Measurements from ENCODE around the gene PLEKHJ1. TPM values are rescaled to one million over a fixed set of nuclear protein-coding genes. Genes with fewer than 3 reads are reported as not detected.

The PLEKHJ1 gene
- total and polyA plus RNA-seq, 5 donors, result 39.9 to 65.2 (median 46.3) TPM

DNA sequence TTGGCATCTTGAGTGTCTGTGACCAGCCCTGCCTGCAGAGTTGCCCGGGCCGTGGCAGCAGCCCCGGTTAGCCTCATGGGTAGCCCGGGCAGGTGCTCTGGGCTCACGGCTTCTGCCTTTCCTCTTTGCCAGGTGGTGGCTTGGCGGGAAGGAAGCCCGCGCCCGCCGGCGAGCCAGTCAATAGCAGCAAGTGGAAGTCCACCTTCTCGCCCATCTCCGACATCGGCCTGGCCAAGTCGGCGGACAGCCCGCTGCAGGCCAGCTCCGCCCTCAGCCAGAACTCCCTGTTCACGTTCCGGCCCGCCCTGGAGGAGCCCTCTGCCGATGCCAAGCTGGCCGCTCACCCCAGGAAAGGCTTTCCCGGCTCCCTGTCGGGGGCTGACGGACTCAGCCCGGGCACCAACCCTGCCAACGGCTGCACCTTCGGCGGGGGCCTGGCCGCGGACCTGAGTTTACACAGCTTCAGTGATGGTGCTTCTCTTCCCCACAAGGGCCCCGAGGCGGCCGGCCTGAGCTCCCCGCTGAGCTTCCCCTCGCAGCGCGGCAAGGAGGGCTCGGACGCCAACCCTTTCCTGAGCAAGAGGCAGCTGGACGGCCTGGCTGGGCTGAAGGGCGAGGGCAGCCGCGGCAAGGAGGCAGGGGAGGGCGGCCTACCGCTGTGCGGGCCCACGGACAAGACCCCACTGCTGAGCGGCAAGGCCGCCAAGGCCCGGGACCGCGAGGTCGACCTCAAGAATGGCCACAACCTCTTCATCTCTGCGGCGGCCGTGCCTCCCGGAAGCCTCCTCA lies 9.9 kb downstream of the PLEKHJ1 start:
- H3K9me3 ChIP-seq (ENCODE audit: control insufficient read depth, low read length), result no peaks in the 10 kb centered on the region
- intact Hi-C loops (cut with DNase I), result loop anchor here in 1 of 4 donors (10.0 kb wide), 1 partner anchor 71 kb away; the partner anchor contains the start of gene AP3D1
- WGBS, result 93% methylated on average over 59 of the region's 59 CpGs
- ATAC-seq, result no peak
- H3K27me3 ChIP-seq (ENCODE audit: control insufficient read depth, insufficient read depth), result no peaks in the 10 kb centered on the region
- H3K4me1 ChIP-seq (ENCODE audit: control insufficient read depth, insufficient read depth, low read length), result no peaks in the 10 kb centered on the region
- no peak for DNase-seq
- H3K27ac ChIP-seq (ENCODE audit: low read length), result no peak overlapping the region
- no peak overlapping the region for H3K4me3 ChIP-seq (ENCODE audit: low read length)

- Histone ChIP-seq H3K4me3 (ENCODE audit: low read length) (no peak overlapping the region), H3K9me3 (ENCODE audit: control insufficient read depth, low read length) (no peaks in the 10 kb centered on the region), H3K27ac (ENCODE audit: low read length) (no peak overlapping the region), H3K27me3 (ENCODE audit: control insufficient read depth, insufficient read depth) (no peaks in the 10 kb centered on the region), H3K4me1 (ENCODE audit: control insufficient read depth, insufficient read depth, low read length) (no peaks in the 10 kb centered on the region)
- DNase-seq (no peak), ATAC-seq (no peak)
- WGBS, result 94% methylated on average over 32 of the region's 32 CpGs
- intact Hi-C loops (cut with DNase I), result loop anchor here in 1 of 4 donors (10.0 kb wide), 1 partner anchor 71 kb away; the partner anchor contains the start of gene AP3D1
Observed at GRCh38 chr19:2225415-2226050, 10.6 kb downstream of the PLEKHJ1 start.

GRCh38 chr19:2224754-2225349 lies 11.3 kb downstream of the PLEKHJ1 start:
- Histone ChIP-seq H3K27me3 (ENCODE audit: control insufficient read depth, insufficient read depth) (no peaks in the 10 kb centered on the region), H3K27ac (ENCODE audit: low read length) (no peak overlapping the region), H3K4me3 (ENCODE audit: low read length) (no peak overlapping the region), H3K4me1 (ENCODE audit: control insufficient read depth, insufficient read depth, low read length) (no peaks in the 10 kb centered on the region), H3K9me3 (ENCODE audit: control insufficient read depth, low read length) (no peaks in the 10 kb centered on the region)
- DNase-seq (no peak), ATAC-seq (no peak)
- WGBS, result 84% methylated on average over 13 of the region's 13 CpGs
- intact Hi-C loops (cut with DNase I), result loop anchor here in 1 of 4 donors (10.0 kb wide), 1 partner anchor 70 kb away; the partner anchor contains the start of gene AP3D1

DNA sequence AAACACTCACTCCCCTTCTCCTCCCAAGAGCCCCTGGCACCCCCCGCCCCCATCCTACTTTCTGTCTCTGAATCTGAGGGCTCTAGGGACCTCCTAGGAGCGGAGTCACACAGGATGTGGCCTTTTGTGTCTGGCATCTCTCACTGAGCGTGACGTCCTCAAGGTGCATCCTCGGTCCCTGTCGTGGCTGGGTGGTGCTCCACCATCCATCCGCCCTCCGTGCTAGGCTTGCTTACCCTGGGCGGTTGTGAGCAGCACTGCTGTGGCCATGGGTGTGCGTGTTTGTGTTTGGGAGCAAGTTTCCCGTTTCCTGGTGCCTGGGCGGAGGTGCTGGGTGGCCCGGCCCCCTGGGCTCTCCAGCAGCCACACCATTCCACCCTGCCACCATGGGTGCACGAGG lies 12.2 kb downstream of the PLEKHJ1 start:
- no peaks in the 10 kb centered on the region for H3K27me3 ChIP-seq (ENCODE audit: control insufficient read depth, insufficient read depth)
- WGBS, result 90% methylated on average over 14 of the region's 14 CpGs
- ATAC-seq (no peak), DNase-seq (no peak)
- H3K4me3 ChIP-seq (ENCODE audit: low read length), result no peak overlapping the region
- no peaks in the 10 kb centered on the region for H3K4me1 ChIP-seq (ENCODE audit: control insufficient read depth, insufficient read depth, low read length)
- H3K27ac ChIP-seq (ENCODE audit: low read length), result no peak overlapping the region
- no peaks in the 10 kb centered on the region for H3K9me3 ChIP-seq (ENCODE audit: control insufficient read depth, low read length)
- intact Hi-C loops (cut with DNase I), result loop anchor here in 1 of 4 donors (10.0 kb wide), 1 partner anchor 69 kb away; the partner anchor contains the start of gene AP3D1

DNA sequence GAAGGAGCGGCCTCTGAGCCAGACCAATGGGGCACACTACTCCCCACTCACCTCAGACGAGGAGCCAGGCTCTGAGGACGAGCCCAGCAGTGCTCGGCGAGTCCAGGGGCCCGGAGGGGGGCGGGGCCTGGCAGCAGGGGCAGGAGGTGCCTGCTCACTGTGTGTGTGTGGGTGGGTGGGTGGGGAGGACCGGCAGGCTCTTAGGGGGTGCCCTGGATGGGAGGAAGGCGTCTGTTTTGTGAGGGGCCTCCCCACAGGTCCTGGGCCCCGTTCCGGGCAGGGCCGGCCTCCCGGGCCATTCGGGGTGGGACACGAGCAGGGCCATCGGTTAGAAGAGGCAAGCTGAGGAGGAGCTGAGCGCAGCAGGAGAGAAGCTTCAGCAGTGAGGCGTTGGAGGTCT lies 12.7 kb downstream of the PLEKHJ1 start:
- ATAC-seq (no peak), DNase-seq (no peak)
- Histone ChIP-seq H3K27me3 (ENCODE audit: control insufficient read depth, insufficient read depth) (no peaks in the 10 kb centered on the region), H3K9me3 (ENCODE audit: control insufficient read depth, low read length) (no peaks in the 10 kb centered on the region), H3K4me1 (ENCODE audit: control insufficient read depth, insufficient read depth, low read length) (no peaks in the 10 kb centered on the region), H3K27ac (ENCODE audit: low read length) (no peak overlapping the region), H3K4me3 (ENCODE audit: low read length) (no peak overlapping the region)
- whole genome bisulfite sequencing, result 88% methylated on average over 18 of the region's 18 CpGs
- intact Hi-C loops (cut with DNase I), result loop anchor here in 1 of 4 donors (10.0 kb wide), 1 partner anchor 69 kb away; the partner anchor contains the start of gene AP3D1

DNA sequence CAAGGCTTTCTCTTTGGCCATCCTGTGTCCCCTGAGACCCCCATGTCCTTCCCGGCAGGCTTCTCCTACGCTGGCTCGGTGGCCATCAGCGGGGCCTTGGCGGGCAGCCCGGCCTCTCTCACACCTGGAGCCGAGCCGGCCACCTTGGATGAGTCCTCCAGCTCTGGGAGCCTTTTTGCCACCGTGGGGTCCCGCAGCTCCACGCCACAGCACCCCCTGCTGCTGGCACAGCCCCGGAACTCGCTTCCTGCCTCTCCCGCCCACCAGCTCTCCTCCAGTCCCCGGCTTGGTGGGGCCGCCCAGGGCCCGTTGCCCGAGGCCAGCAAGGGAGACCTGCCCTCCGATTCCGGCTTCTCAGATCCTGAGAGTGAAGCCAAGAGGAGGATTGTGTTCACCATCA lies 14.2 kb downstream of the PLEKHJ1 start:
- 60% methylated on average over 20 of the region's 20 CpGs for WGBS
- intact Hi-C loops (cut with DNase I), result loop anchor here in 1 of 4 donors (10.0 kb wide), 1 partner anchor 67 kb away; the partner anchor contains the start of gene AP3D1
- H3K27me3 ChIP-seq (ENCODE audit: control insufficient read depth, insufficient read depth), result no peaks in the 10 kb centered on the region
- H3K4me1 ChIP-seq (ENCODE audit: control insufficient read depth, insufficient read depth, low read length), result no peaks in the 10 kb centered on the region
- ATAC-seq, result peak in 1 of 2 donors; percentile 2
- DNase-seq, result no peak
- no peak overlapping the region for H3K4me3 ChIP-seq (ENCODE audit: low read length)
- H3K9me3 ChIP-seq (ENCODE audit: control insufficient read depth, low read length), result no peaks in the 10 kb centered on the region
- no peak overlapping the region for H3K27ac ChIP-seq (ENCODE audit: low read length)

- no peak overlapping the region for H3K4me3 ChIP-seq (ENCODE audit: low read length)
- ATAC-seq (peak in 1 of 2 donors; percentile 12), DNase-seq (no peak)
- no peaks in the 10 kb centered on the region for H3K9me3 ChIP-seq (ENCODE audit: control insufficient read depth, low read length)
- intact Hi-C loops (cut with DNase I), result loop anchor here in 1 of 4 donors (10.0 kb wide), 1 partner anchor 67 kb away; the partner anchor contains the start of gene AP3D1
- H3K27me3 ChIP-seq (ENCODE audit: control insufficient read depth, insufficient read depth), result no peaks in the 10 kb centered on the region
- H3K27ac ChIP-seq (ENCODE audit: low read length), result no peak overlapping the region
- no peaks in the 10 kb centered on the region for H3K4me1 ChIP-seq (ENCODE audit: control insufficient read depth, insufficient read depth, low read length)
- WGBS, result 77% methylated on average over 20 of the region's 20 CpGs
Observed at GRCh38 chr19:2221250-2221831, 14.8 kb downstream of the PLEKHJ1 start.

DNA sequence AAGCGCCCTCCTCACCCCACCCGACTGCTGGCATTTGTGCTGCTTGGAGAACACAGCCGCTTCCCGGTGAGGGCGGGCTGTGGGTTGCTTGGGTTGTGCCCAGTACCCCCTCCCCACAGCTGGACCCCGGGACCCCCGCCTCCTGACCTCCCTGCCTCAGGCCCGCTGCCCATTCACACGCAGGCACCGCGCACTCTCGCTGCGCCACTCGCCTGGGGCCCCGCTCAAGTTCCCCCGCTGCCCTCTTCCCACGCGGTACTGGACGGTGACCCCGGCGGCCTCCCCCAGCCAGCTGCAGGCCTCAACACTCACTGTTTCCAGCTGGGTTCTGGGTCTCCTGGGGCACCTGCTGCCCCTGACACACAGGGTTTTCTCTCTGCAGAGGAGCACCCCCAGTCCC lies 16.4 kb downstream of the PLEKHJ1 start:
- no peak overlapping the region for H3K27ac ChIP-seq (ENCODE audit: low read length)
- no peak overlapping the region for H3K4me3 ChIP-seq (ENCODE audit: low read length)
- intact Hi-C loops (cut with DNase I), result loop anchor here in 2 of 4 donors (10.0 kb wide), 1 partner anchor 65 kb away; the partner anchor contains the start of gene AP3D1 (in 2 of the 2)
- 96% methylated on average over 21 of the region's 21 CpGs for WGBS
- H3K9me3 ChIP-seq (ENCODE audit: control insufficient read depth, low read length), result no peaks in the 10 kb centered on the region
- no peaks in the 10 kb centered on the region for H3K27me3 ChIP-seq (ENCODE audit: control insufficient read depth, insufficient read depth)
- no peak for ATAC-seq
- H3K4me1 ChIP-seq (ENCODE audit: control insufficient read depth, insufficient read depth, low read length), result no peaks in the 10 kb centered on the region
- no peak for DNase-seq

- WGBS, result 96% methylated on average over 22 of the region's 22 CpGs
- intact Hi-C loops (cut with DNase I), result loop anchor here in 1 of 4 donors (10.0 kb wide), 1 partner anchor 63 kb away; the partner anchor contains the start of gene AP3D1
- no peak overlapping the region for H3K27ac ChIP-seq (ENCODE audit: low read length)
- DNase-seq, result no peak
- peak in 1 of 2 donors; percentile 2 for ATAC-seq
- no peaks in the 10 kb centered on the region for H3K9me3 ChIP-seq (ENCODE audit: control insufficient read depth, low read length)
- no peaks in the 10 kb centered on the region for H3K27me3 ChIP-seq (ENCODE audit: control insufficient read depth, insufficient read depth)
- no peak overlapping the region for H3K4me3 ChIP-seq (ENCODE audit: low read length)
- no peaks in the 10 kb centered on the region for H3K4me1 ChIP-seq (ENCODE audit: control insufficient read depth, insufficient read depth, low read length)
Observed at GRCh38 chr19:2217591-2217990, 18.5 kb downstream of the PLEKHJ1 start.

DNA sequence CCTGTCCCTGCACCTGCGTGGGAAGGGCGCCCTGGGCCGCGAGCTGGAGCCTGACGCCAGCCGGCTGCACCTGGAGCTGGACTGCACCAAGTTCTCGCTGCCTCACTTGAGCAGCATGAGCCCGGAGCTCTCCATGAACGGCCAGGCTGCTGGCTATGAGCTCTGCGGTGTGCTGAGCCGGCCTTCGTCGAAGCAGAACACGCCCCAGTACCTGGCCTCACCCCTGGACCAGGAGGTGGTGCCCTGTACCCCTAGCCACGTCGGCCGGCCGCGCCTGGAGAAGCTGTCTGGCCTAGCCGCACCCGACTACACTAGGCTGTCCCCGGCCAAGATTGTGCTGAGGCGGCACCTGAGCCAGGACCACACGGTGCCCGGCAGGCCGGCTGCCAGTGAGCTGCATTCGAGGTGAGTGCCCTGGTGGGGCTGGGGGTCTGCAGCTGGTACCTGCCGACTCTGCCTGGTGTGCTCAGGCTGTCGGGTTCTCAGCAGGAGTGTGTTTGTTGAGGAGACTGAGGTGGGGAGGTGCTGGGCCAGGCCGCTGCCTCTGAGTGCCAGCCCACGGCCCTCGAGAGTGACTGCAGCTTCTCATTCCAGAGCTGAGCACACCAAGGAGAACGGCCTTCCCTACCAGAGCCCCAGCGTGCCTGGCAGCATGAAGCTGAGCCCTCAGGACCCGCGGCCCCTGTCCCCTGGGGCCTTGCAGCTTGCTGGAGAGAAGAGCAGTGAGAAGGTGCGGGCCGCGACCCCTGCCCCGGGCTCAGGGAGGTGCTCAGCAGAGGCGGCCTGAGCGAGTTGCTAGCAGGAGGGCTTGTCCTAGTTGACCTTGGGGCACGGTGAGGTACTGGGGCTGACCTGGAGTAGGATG lies 19.5 kb downstream of the PLEKHJ1 start:
- no peak for ATAC-seq
- H3K27ac ChIP-seq (ENCODE audit: low read length), result no peak overlapping the region
- WGBS, result 96% methylated on average over 43 of the region's 43 CpGs

More for the DNA sequence above, 19.5 kb downstream of the PLEKHJ1 start:
- H3K9me3 ChIP-seq (ENCODE audit: control insufficient read depth, low read length), result no peaks in the 10 kb centered on the region
- no peaks in the 10 kb centered on the region for H3K27me3 ChIP-seq (ENCODE audit: control insufficient read depth, insufficient read depth)
- intact Hi-C loops (cut with DNase I), result loop anchor here in 1 of 4 donors (10.0 kb wide), 1 partner anchor 62 kb away; the partner anchor contains the start of gene AP3D1
- H3K4me3 ChIP-seq (ENCODE audit: low read length), result no peak overlapping the region
- no peaks in the 10 kb centered on the region for H3K4me1 ChIP-seq (ENCODE audit: control insufficient read depth, insufficient read depth, low read length)
- DNase-seq, result no peak

All from right cardiac atrium (tissue), 5 donors.